Stimulated activated naive CD8-positive, alpha-beta T cell treated with anti-CD3 and anti-CD28 coated beads, Interleukin-15, amount 100 ng/mL, for 72 hours (primary cell): ENCODE results near the gene PRAME.
"Not testable (repeated sequence)": the region's sequence is repeated elsewhere in the genome, so short reads cannot be mapped to it uniquely, and the experiment has no call there.

Source experiments
- ATAC-seq: fragments of 150-1000 bp; cut with Tn5 transposase; 2 replicates; pipeline ENCODE4 v1.10.0; 2021; ENCODE audit warnings: mild to moderate bottlenecking, moderate library complexity
- DNase-seq, 2 donors: peaks; one replicate each; pipeline ENCODE4 v3.0.0; 2021 to 2022
- H3K27ac Mint-ChIP-seq, 2 donors: one replicate each; pipeline ENCODE4 v1.8.0; 2022; ENCODE audit warnings: mild to moderate bottlenecking in 2 of 2, mixed read lengths in 2 of 2, moderate library complexity in 2 of 2
- H3K27me3 Mint-ChIP-seq: one replicate; pipeline ENCODE4 v1.8.0; 2022; ENCODE audit warnings: mixed read lengths
- H3K4me1 Mint-ChIP-seq: one replicate; pipeline ENCODE4 v1.8.0; 2022; ENCODE audit warnings: mild to moderate bottlenecking, mixed read lengths
- H3K4me3 Mint-ChIP-seq, 2 donors: one replicate each; pipeline ENCODE4 v1.8.0; 2022; ENCODE audit warnings: mild to moderate bottlenecking in 2 of 2, mixed read lengths in 2 of 2, moderate library complexity in 1 of 2
- H3K9me3 Mint-ChIP-seq, 2 donors: one replicate each; pipeline ENCODE4 v1.8.0; 2022; ENCODE audit warnings: mixed read lengths in 2 of 2

The PRAME gene

GRCh38 chr22:22546490-22546889 lies 12.6 kb downstream of the PRAME start:
- Mint-ChIP-seq H3K4me3 (no peak overlapping the region), H3K27ac (no peak overlapping the region), H3K27me3 (no peaks in the 10 kb centered on the region), H3K9me3 (no peaks in the 10 kb centered on the region), H3K4me1 (no peaks in the 10 kb centered on the region)
- DNase-seq (no peak), ATAC-seq (no peak)

GRCh38 chr22:22545084-22545483 lies 14.0 kb downstream of the PRAME start:
- no peaks in the 10 kb centered on the region for H3K9me3 Mint-ChIP-seq
- ATAC-seq = no peak
- no peaks in the 10 kb centered on the region for H3K4me1 Mint-ChIP-seq
- no peak overlapping the region for H3K4me3 Mint-ChIP-seq
- H3K27ac Mint-ChIP-seq = no peak overlapping the region
- no peak for DNase-seq
- H3K27me3 Mint-ChIP-seq = no peaks in the 10 kb centered on the region

GRCh38 chr22:22538226-22538989 lies 20.7 kb downstream of the PRAME start:
- Mint-ChIP-seq H3K9me3 (no peaks in the 10 kb centered on the region), H3K27me3 (no peaks in the 10 kb centered on the region), H3K4me3 (no peak overlapping the region), H3K27ac (no peak overlapping the region), H3K4me1 (no peaks in the 10 kb centered on the region)
- ATAC-seq = no peak
- DNase-seq = no peak

GRCh38 chr22:22536916-22537315 lies 22.1 kb downstream of the PRAME start:
- no peaks in the 10 kb centered on the region for H3K27me3 Mint-ChIP-seq
- no peak for ATAC-seq
- no peak overlapping the region for H3K27ac Mint-ChIP-seq
- no peak for DNase-seq
- H3K4me1 Mint-ChIP-seq = no peaks in the 10 kb centered on the region
- H3K9me3 Mint-ChIP-seq = no peaks in the 10 kb centered on the region
- H3K4me3 Mint-ChIP-seq = no peak overlapping the region

- ATAC-seq = no peak
- Mint-ChIP-seq H3K27me3 (no peaks in the 10 kb centered on the region), H3K4me1 (no peaks in the 10 kb centered on the region), H3K4me3 (no peak overlapping the region), H3K27ac (no peak overlapping the region), H3K9me3 (no peaks in the 10 kb centered on the region)
- no peak for DNase-seq
These were observed 22.6 kb downstream of the PRAME start for GRCh38 chr22:22536515-22536914.

GRCh38 chr22:22535662-22536061 lies 23.4 kb downstream of the PRAME start:
- H3K4me3 Mint-ChIP-seq = no peak overlapping the region
- no peaks in the 10 kb centered on the region for H3K27me3 Mint-ChIP-seq
- ATAC-seq = no peak
- no peak for DNase-seq
- no peak overlapping the region for H3K27ac Mint-ChIP-seq
- no peaks in the 10 kb centered on the region for H3K4me1 Mint-ChIP-seq
- H3K9me3 Mint-ChIP-seq = no peaks in the 10 kb centered on the region

- H3K27ac Mint-ChIP-seq = no peak overlapping the region
- no peaks in the 10 kb centered on the region for H3K27me3 Mint-ChIP-seq
- no peaks in the 10 kb centered on the region for H3K4me1 Mint-ChIP-seq
- H3K9me3 Mint-ChIP-seq = no peaks in the 10 kb centered on the region
- no peak for DNase-seq
- no peak overlapping the region for H3K4me3 Mint-ChIP-seq
- no peak for ATAC-seq
These were observed 24.3 kb downstream of the PRAME start for GRCh38 chr22:22534604-22535415.

GRCh38 chr22:22533863-22534262 lies 25.2 kb downstream of the PRAME start:
- Mint-ChIP-seq H3K27ac (peak overlapping the region in 1 of 2 donors; percentile 75), H3K4me3 (no peak overlapping the region), H3K27me3 (no peaks in the 10 kb centered on the region), H3K4me1 (no peaks in the 10 kb centered on the region), H3K9me3 (no peaks in the 10 kb centered on the region)
- ATAC-seq = no peak
- no peak for DNase-seq

GRCh38 chr22:22533417-22533816 lies 25.6 kb downstream of the PRAME start:
- DNase-seq (no peak), ATAC-seq (no peak)
- no peak overlapping the region for H3K4me3 Mint-ChIP-seq
- H3K9me3 Mint-ChIP-seq = no peaks in the 10 kb centered on the region
- H3K4me1 Mint-ChIP-seq = no peaks in the 10 kb centered on the region
- H3K27me3 Mint-ChIP-seq = no peaks in the 10 kb centered on the region
- H3K27ac Mint-ChIP-seq = no peak overlapping the region

- DNase-seq, ATAC-seq, H3K4me1 Mint-ChIP-seq, H3K4me3 Mint-ChIP-seq, H3K27me3 Mint-ChIP-seq, H3K27ac Mint-ChIP-seq, H3K9me3 Mint-ChIP-seq: not testable (repeated sequence)
These were observed 26.5 kb downstream of the PRAME start for GRCh38 chr22:22532547-22533071.

- ATAC-seq = no peak
- Mint-ChIP-seq H3K27me3 (no peaks in the 10 kb centered on the region), H3K9me3 (no peaks in the 10 kb centered on the region), H3K4me1 (no peaks in the 10 kb centered on the region), H3K4me3 (no peak overlapping the region), H3K27ac (no peak overlapping the region)
- DNase-seq = no peak
These were observed 27.1 kb downstream of the PRAME start for GRCh38 chr22:22531770-22532546.

GRCh38 chr22:22528780-22529179 lies 30.3 kb downstream of the PRAME start:
- Mint-ChIP-seq H3K9me3 (no peaks in the 10 kb centered on the region), H3K27me3 (peaks cover 13% of the 10 kb centered on the region), H3K4me3 (no peak overlapping the region), H3K4me1 (no peaks in the 10 kb centered on the region), H3K27ac (no peak overlapping the region)
- no peak for DNase-seq
- ATAC-seq = no peak

- H3K4me1 Mint-ChIP-seq = no peaks in the 10 kb centered on the region
- H3K27me3 Mint-ChIP-seq = peaks cover 24% of the 10 kb centered on the region
- ATAC-seq = no peak
- H3K9me3 Mint-ChIP-seq = no peaks in the 10 kb centered on the region
- no peak overlapping the region for H3K4me3 Mint-ChIP-seq
- no peak overlapping the region for H3K27ac Mint-ChIP-seq
- DNase-seq = no peak
These were observed 31.8 kb downstream of the PRAME start for GRCh38 chr22:22527312-22527711.

- Mint-ChIP-seq H3K27me3 (peaks cover 24% of the 10 kb centered on the region), H3K4me1 (no peaks in the 10 kb centered on the region), H3K9me3 (no peaks in the 10 kb centered on the region), H3K4me3 (no peak overlapping the region), H3K27ac (no peak overlapping the region)
- DNase-seq = no peak
- ATAC-seq = no peak
These were observed 32.7 kb downstream of the PRAME start for GRCh38 chr22:22526125-22526912.

- ATAC-seq (no peak), DNase-seq (no peak)
- H3K27ac Mint-ChIP-seq = no peak overlapping the region
- H3K27me3 Mint-ChIP-seq = peaks cover 24% of the 10 kb centered on the region
- no peaks in the 10 kb centered on the region for H3K9me3 Mint-ChIP-seq
- no peaks in the 10 kb centered on the region for H3K4me1 Mint-ChIP-seq
- H3K4me3 Mint-ChIP-seq = no peak overlapping the region
These were observed 35.6 kb downstream of the PRAME start for GRCh38 chr22:22523494-22523893.
